MM.1S (cell line): Measurements from ENCODE around the gene RBBP6.

Source experiments
- DNase-seq: peaks from one replicate; pipeline ENCODE4 v3.0.0-alpha.2; 2015
- H2AFZ ChIP-seq: fragments of 300-600 bp; sonication (generic); 2 replicates; pipeline ENCODE4 v1.6.0; 2016; ENCODE audit warnings: antibody characterized with exemption, low read length
- H3F3A ChIP-seq: fragments of 300-600 bp; sonication (generic); 2 replicates; pipeline ENCODE4 v1.6.1; 2016; ENCODE audit warnings: mild to moderate bottlenecking, antibody characterized with exemption, low read length, moderate library complexity, mixed read lengths; ENCODE audit not compliant: insufficient read depth
- H3K27ac ChIP-seq: fragments of 300-600 bp; sonication (generic); 2 replicates; pipeline ENCODE4 v1.5.1; 2016; ENCODE audit warnings: mild to moderate bottlenecking, low read length
- H3K27me3 ChIP-seq: fragments of 300-600 bp; sonication (generic); replicated peaks from 2 replicates; pipeline ENCODE4 v1.6.0; 2016; ENCODE audit warnings: low read length; ENCODE audit not compliant: insufficient read depth
- H3K36me3 ChIP-seq: fragments of 300-600 bp; sonication (generic); replicated peaks from 2 replicates; pipeline ENCODE4 v1.6.1; 2016; ENCODE audit warnings: mild to moderate bottlenecking, low read length, mixed read lengths; ENCODE audit not compliant: insufficient read depth
- H3K4me1 ChIP-seq: fragments of 300-600 bp; sonication (generic); 2 replicates; pipeline ENCODE4 v1.6.1; 2016; ENCODE audit warnings: low read length, mixed read lengths
- H3K4me2 ChIP-seq: fragments of 300-600 bp; sonication (generic); 2 replicates; pipeline ENCODE4 v1.6.0; 2016; ENCODE audit warnings: low read depth, low read length
- H3K4me3 ChIP-seq: fragments of 300-600 bp; sonication (generic); 2 replicates; pipeline ENCODE4 v1.5.1; 2016; ENCODE audit warnings: low read length, mixed read lengths
- H3K79me2 ChIP-seq: fragments of 300-600 bp; sonication (generic); 2 replicates; pipeline ENCODE4 v1.6.1; 2016; ENCODE audit warnings: mixed run types, low read length, mixed read lengths
- H3K9ac ChIP-seq: fragments of 300-600 bp; sonication (generic); 2 replicates; pipeline ENCODE4 v1.6.1; 2016; ENCODE audit warnings: low read length, mixed read lengths
- H3K9me2 ChIP-seq: fragments of 300-600 bp; sonication (generic); replicated peaks from 2 replicates; pipeline ENCODE4 v1.6.1; 2016; ENCODE audit warnings: mild to moderate bottlenecking, low read length, mixed read lengths; ENCODE audit not compliant: insufficient read depth
- H3K9me3 ChIP-seq: fragments of 300-600 bp; sonication (generic); replicated peaks from 2 replicates; pipeline ENCODE4 v1.6.1; 2016; ENCODE audit warnings: mild to moderate bottlenecking, low read length, mixed read lengths; ENCODE audit not compliant: insufficient read depth
- H4K20me1 ChIP-seq: fragments of 300-600 bp; sonication (generic); 2 replicates; pipeline ENCODE4 v1.6.1; 2016; ENCODE audit warnings: mild to moderate bottlenecking, low read length, moderate library complexity, mixed read lengths; ENCODE audit not compliant: insufficient read depth
- EZH2 ChIP-seq: fragments of 300-600 bp; sonication (generic); optimal IDR thresholded peaks from 2 replicates; pipeline ENCODE3; 2017; ENCODE audit warnings: low read depth, mild to moderate bottlenecking, antibody characterized with exemption, low read length, mixed read lengths
- EZH2phosphoT487 ChIP-seq: fragments of 300-600 bp; sonication (generic); IDR thresholded peaks from 2 replicates; pipeline ENCODE4 v1.6.1; 2018; ENCODE audit warnings: antibody characterized with exemption, low read length
- TF ChIP-seq, protein P1 (sequence below): fragments of 300-600 bp; sonication (generic); IDR thresholded peaks from 2 replicates; pipeline ENCODE4 v1.5.1; 2016; ENCODE audit warnings: antibody characterized with exemption, low read length, mixed read lengths

RBBP6 gene

DNA sequence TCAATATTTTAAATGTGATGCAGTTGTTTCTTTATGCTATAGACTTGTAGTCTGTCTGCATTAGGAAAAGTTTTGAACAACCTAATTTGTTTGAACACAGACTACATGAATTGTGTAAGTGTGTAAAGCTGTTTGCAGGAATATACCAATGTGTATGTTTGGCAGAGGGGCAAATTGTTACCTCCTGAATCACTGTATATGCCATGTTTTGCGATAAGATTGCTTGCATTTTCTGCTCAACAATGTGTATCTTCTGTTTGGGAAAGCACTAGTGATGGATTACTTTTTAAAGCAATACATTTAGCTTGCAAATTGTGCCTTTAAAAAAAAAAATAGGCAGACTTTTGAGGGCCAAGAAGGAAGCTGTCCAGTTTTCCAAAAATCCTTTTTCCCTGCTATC lies 14.6 kb downstream of the RBBP6 start:
- no peaks in the 10 kb centered on the region for H3K27me3 ChIP-seq
- no peak overlapping the region for H3K4me2 ChIP-seq
- H3K27ac ChIP-seq = no peak overlapping the region
- H4K20me1 ChIP-seq = peaks cover 3% of the 10 kb centered on the region; the same call in 1 of the 2 replicates
- no peak overlapping the region for H3K9ac ChIP-seq
- H3K9me3 ChIP-seq = no peaks in the 10 kb centered on the region
- TF ChIP-seq, protein P1, sequence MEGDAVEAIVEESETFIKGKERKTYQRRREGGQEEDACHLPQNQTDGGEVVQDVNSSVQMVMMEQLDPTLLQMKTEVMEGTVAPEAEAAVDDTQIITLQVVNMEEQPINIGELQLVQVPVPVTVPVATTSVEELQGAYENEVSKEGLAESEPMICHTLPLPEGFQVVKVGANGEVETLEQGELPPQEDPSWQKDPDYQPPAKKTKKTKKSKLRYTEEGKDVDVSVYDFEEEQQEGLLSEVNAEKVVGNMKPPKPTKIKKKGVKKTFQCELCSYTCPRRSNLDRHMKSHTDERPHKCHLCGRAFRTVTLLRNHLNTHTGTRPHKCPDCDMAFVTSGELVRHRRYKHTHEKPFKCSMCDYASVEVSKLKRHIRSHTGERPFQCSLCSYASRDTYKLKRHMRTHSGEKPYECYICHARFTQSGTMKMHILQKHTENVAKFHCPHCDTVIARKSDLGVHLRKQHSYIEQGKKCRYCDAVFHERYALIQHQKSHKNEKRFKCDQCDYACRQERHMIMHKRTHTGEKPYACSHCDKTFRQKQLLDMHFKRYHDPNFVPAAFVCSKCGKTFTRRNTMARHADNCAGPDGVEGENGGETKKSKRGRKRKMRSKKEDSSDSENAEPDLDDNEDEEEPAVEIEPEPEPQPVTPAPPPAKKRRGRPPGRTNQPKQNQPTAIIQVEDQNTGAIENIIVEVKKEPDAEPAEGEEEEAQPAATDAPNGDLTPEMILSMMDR = no peak
- TF ChIP-seq EZH2 = no peak
- TF ChIP-seq EZH2phosphoT487 = no peak
- no peak for DNase-seq
- no peak overlapping the region for H3K4me3 ChIP-seq
- H3K9me2 ChIP-seq = no peaks in the 10 kb centered on the region
- peaks cover 9% of the 10 kb centered on the region for H3K36me3 ChIP-seq
- H3F3A ChIP-seq = 0 out of 2 replicates have a peak, but pooled peaks cover 6% of the 10 kb centered on the region
- H3K79me2 ChIP-seq = peaks cover 48% of the 10 kb centered on the region
- no peaks in the 10 kb centered on the region for H3K4me1 ChIP-seq
- no peak overlapping the region for H2AFZ ChIP-seq

DNA sequence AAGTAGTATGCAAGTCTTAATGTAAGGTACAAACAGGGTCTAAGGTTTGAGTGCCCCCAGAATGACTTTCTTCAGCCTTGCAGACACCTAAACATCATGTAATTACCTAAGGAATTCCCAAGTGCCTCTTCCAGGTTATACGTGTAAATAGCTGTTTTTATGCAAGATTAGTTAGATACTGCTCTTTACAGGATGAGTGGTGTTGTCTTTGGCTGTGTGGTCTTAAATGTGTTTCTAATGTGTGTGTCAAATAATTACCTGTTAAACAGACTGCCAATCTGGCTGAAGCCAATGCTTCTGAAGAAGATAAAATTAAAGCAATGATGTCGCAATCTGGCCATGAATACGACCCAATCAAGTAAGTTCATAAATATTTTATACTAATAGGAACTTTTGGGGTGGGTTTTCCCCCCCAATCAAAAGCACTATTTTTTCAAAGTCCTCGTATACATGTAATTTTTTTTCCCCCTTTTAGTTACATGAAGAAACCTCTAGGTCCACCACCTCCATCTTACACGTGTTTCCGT lies 16.0 kb downstream of the RBBP6 start:
- no peak for DNase-seq
- peaks cover 34% of the 10 kb centered on the region for H3K79me2 ChIP-seq
- H3K27me3 ChIP-seq = no peaks in the 10 kb centered on the region
- TF ChIP-seq EZH2phosphoT487 = no peak
- TF ChIP-seq EZH2 = no peak
- TF ChIP-seq, protein P1 = no peak
- H3K4me3 ChIP-seq = no peak overlapping the region
- H2AFZ ChIP-seq = no peak overlapping the region
- H3K27ac ChIP-seq = no peak overlapping the region
- 0 out of 2 replicates have a peak, but pooled peaks cover 13% of the 10 kb centered on the region for H3K36me3 ChIP-seq
- H3K4me1 ChIP-seq = no peaks in the 10 kb centered on the region
- H3F3A ChIP-seq = 0 out of 2 replicates have a peak, but pooled peaks cover 6% of the 10 kb centered on the region
- no peak overlapping the region for H3K4me2 ChIP-seq
- H3K9ac ChIP-seq = no peak overlapping the region
- peaks cover 3% of the 10 kb centered on the region; the same call in 1 of the 2 replicates for H4K20me1 ChIP-seq
- H3K9me3 ChIP-seq = no peaks in the 10 kb centered on the region
- no peaks in the 10 kb centered on the region for H3K9me2 ChIP-seq

DNA sequence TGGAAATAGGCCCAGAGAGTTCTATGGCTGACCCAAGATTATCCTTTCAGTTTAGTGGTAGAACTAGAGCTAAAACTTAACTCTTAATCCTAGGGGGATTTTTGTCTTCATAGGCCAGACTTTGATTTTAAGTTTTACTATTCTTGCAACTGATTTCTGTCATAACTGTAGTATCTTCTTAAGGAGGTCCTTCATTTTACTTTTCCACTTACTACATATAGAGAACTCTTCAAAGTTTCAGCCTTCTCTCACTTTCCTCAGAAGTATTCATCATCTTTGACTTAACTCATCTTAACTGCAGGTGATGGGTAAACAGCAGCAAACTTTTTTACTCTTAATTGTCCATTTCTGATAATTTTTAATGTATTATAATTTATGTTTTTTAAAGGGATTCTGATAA lies 23.4 kb downstream of the RBBP6 start:
- Histone ChIP-seq H3K4me2 (no peak overlapping the region), H2AFZ (no peak overlapping the region), H3K36me3 (peaks cover 21% of the 10 kb centered on the region), H3K27ac (no peak overlapping the region), H4K20me1 (no peaks in the 10 kb centered on the region), H3K79me2 (no peaks in the 10 kb centered on the region), H3K9me2 (no peaks in the 10 kb centered on the region), H3K9ac (no peak overlapping the region), H3K4me1 (no peaks in the 10 kb centered on the region), H3K27me3 (no peaks in the 10 kb centered on the region), H3K9me3 (no peaks in the 10 kb centered on the region), H3K4me3 (no peak overlapping the region), H3F3A (no peaks in the 10 kb centered on the region)
- TF ChIP-seq EZH2phosphoT487 = no peak
- TF ChIP-seq EZH2 = no peak
- TF ChIP-seq, protein P1 = no peak
- DNase-seq = no peak
